GM23338 (cell line): Measurements from ENCODE around the gene CAPZA1.

Experiments used
- CTCF ChIP-seq, 2 experiments: fragments of 200-600 bp in 1 of 2; sonication (generic) in 1 of 2; conservative IDR thresholded peaks; 2 replicates each; pipeline versions ENCODE4 v1.5.1 to v1.6.1; 2016 to 2017; ENCODE audit warnings: antibody characterized with exemption in 2 of 2, low read depth in 2 of 2, mild to moderate bottlenecking in 2 of 2, moderate library complexity in 1 of 2
- ETS1 ChIP-seq: IDR thresholded peaks from 2 replicates; pipeline ENCODE4 v1.6.1; 2016; ENCODE audit warnings: antibody characterized with exemption
- EZH2 ChIP-seq: fragments of 200-600 bp; sonication (generic); IDR thresholded peaks from one replicate; pipeline ENCODE4 v1.8.0; 2017; ENCODE audit warnings: antibody characterized with exemption, mild to moderate bottlenecking, low read depth; ENCODE audit not compliant: unreplicated experiment
- EZH2phosphoT487 ChIP-seq: fragments of 200-600 bp; sonication (generic); IDR thresholded peaks from one replicate; pipeline ENCODE4 v1.8.1; 2018; ENCODE audit warnings: antibody characterized with exemption; ENCODE audit not compliant: unreplicated experiment
- JUNB ChIP-seq: IDR thresholded peaks from one replicate; pipeline ENCODE4 v1.6.1; 2016; ENCODE audit warnings: antibody characterized with exemption; ENCODE audit not compliant: unreplicated experiment
- NANOG ChIP-seq: IDR thresholded peaks from 2 replicates; pipeline ENCODE4 v1.6.1; 2016; ENCODE audit warnings: antibody characterized with exemption, borderline replicate concordance
- POLR2AphosphoS5 ChIP-seq: IDR thresholded peaks from 2 replicates; pipeline ENCODE4 v1.6.1; 2016; ENCODE audit warnings: antibody characterized with exemption, low read depth
- REST ChIP-seq: IDR thresholded peaks from one replicate; pipeline ENCODE4 v1.6.1; 2018; ENCODE audit warnings: antibody characterized with exemption; ENCODE audit not compliant: unreplicated experiment
- ZNF462 ChIP-seq: fragments of 250-450 bp; sonication (Bioruptor Pico); IDR thresholded peaks from 2 replicates; pipeline ENCODE4 v1.5.0; 2020; ENCODE audit warnings: mild to moderate bottlenecking, moderate library complexity

- TF ChIP-seq REST (no peak), CTCF (conservative IDR thresholded peaks at IDR 0.05; ENCODE audit: low read depth in 2 of 2) (no peak), POLR2AphosphoS5 (no peak), NANOG (no peak), EZH2 (no peak), ZNF462 (CRISPR knock-in tag) (no peak), JUNB (no peak), EZH2phosphoT487 (no peak), ETS1 (no peak)
Measured at GRCh38 chr1:112581586-112582192, 37.9 kb upstream of the CAPZA1 start.
